IPS DF 6.9 (cell line): ENCODE data around the gene DLL4.

Source experiments
- DNase-seq: peaks from one replicate; pipeline ENCODE4 v3.0.0-alpha.2; 2013; ENCODE audit warnings: low read depth, low spot score
- H3K27ac ChIP-seq: one replicate; pipeline ENCODE4 v1.5.1; 2013; ENCODE audit warnings: low read length, control low read depth
- H3K27me3 ChIP-seq: 2 replicates; pipeline ENCODE4 v1.6.1; 2013; ENCODE audit warnings: mild to moderate bottlenecking, low read length; ENCODE audit not compliant: control insufficient read depth, insufficient read depth
- H3K36me3 ChIP-seq: 2 replicates; pipeline ENCODE4 v1.6.1; 2013; ENCODE audit warnings: low read length; ENCODE audit not compliant: control insufficient read depth, insufficient read depth
- H3K4me1 ChIP-seq: 2 replicates; pipeline ENCODE4 v1.6.1; 2013; ENCODE audit warnings: low read length; ENCODE audit not compliant: control insufficient read depth, insufficient read depth
- H3K4me3 ChIP-seq: 2 replicates; pipeline ENCODE4 v1.5.1; 2013; ENCODE audit warnings: mild to moderate bottlenecking, low read length
- H3K9me3 ChIP-seq: 2 replicates; pipeline ENCODE4 v1.6.1; 2013; ENCODE audit warnings: low read length, inconsistent platforms; ENCODE audit not compliant: control insufficient read depth, insufficient read depth
- WGBS: extraction: QIAGEN DNeasy Blood & Tissue Kit; methylation state at CpG from one replicate; pipeline ENCODE4 v1.1.7; 2013; ENCODE audit warnings: mixed read lengths, missing lambda C conversion rate; ENCODE audit not compliant: insufficient read length, insufficient coverage; 5-methylcytosine and 5-hydroxymethylcytosine counted together

The DLL4 gene

DNA sequence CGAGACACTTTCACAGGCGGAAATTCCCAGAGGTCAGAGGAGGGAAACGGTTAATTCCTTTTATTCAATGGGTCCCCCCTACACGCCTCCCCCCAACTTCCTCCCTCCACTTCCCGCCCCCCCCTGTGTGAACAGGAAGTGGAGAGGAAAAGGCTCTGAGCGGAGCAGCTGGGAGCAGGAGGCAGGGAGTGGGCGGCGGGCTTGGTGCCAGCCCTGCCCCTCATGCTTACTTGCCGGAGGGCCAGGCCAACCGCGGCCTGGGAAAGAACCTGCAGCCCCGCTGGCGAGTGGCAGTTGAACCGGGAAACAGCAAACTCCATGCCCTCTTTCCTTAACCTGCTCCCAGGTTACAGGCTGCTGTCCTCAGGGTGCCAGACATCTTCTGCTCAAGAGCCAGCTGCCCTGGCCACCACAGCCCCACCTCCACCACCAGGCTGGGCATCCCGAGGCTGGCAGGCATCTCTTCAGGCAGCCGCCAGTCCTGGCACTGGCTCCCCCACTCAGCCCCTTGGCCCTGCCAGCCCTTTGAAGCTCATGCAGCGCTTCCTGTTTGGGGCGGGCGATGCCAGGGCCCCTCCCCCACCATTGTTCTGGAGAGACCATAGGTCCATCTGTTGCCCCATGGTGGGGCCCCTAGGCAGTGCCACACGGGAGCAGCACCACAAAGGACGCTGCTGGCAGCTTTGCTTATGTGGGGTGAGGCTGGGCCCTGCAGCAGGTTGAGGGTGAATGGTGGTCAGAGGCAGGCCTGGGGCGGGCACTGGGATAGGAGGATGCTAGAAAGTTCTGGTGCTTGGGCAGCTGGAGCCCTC, 21.9 kb upstream of the DLL4 start:
- Histone ChIP-seq H3K36me3 (peaks cover 4% of the 10 kb centered on the region; the same call in 1 of the 2 replicates), H3K9me3 (no peaks in the 10 kb centered on the region), H3K4me1 (peaks cover 6% of the 10 kb centered on the region), H3K27ac (no peak overlapping the region), H3K27me3 (no peaks in the 10 kb centered on the region), H3K4me3 (peak overlapping the region; percentile 2; the same call in 1 of the 2 replicates)
- WGBS = no CpG with 5 or more reads among the region's 22 CpGs
- no peak for DNase-seq

DNA sequence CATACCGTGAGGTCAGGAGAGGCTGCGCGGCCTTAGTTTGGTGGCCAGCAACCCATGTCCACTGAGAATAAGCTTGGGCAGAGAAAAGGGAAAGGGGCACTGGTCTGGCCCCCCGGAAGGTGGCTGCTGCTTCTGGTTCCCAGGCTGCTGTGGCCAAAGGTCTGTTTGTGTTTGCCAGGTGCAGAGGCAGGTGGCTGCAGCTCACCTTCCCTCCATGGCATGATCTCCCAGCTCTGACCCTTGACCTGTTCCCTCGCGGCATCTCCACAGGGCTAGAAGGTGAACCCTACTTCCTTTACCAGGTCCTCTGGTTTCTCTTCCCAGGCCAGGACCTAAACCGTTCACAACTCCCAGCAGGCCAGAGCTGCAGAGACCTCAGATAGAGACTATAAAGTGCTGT, 21.0 kb upstream of the DLL4 start:
- 0 out of 2 replicates have a peak, but pooled peaks cover 4% of the 10 kb centered on the region for H3K36me3 ChIP-seq
- H3K9me3 ChIP-seq = no peaks in the 10 kb centered on the region
- H3K4me1 ChIP-seq = peaks cover 8% of the 10 kb centered on the region
- no peak for DNase-seq
- no peak overlapping the region for H3K27ac ChIP-seq
- no CpG with 5 or more reads among the region's 7 CpGs for WGBS
- H3K4me3 ChIP-seq = no peak overlapping the region
- H3K27me3 ChIP-seq = no peaks in the 10 kb centered on the region

- Histone ChIP-seq H3K9me3 (no peaks in the 10 kb centered on the region), H3K36me3 (no peaks in the 10 kb centered on the region), H3K27ac (no peak overlapping the region), H3K27me3 (no peaks in the 10 kb centered on the region), H3K4me1 (peaks cover 11% of the 10 kb centered on the region), H3K4me3 (no peak overlapping the region)
- WGBS = no CpG with 5 or more reads among the region's 17 CpGs
- DNase-seq = no peak
These were observed 19.2 kb upstream of the DLL4 start for GRCh38 chr15:40909662-40910630.

- H3K36me3 ChIP-seq = no peaks in the 10 kb centered on the region
- no peaks in the 10 kb centered on the region for H3K27me3 ChIP-seq
- H3K9me3 ChIP-seq = no peaks in the 10 kb centered on the region
- no peak for DNase-seq
- WGBS = no CpG with 5 or more reads among the region's 7 CpGs
- H3K4me1 ChIP-seq = peaks cover 11% of the 10 kb centered on the region
- H3K27ac ChIP-seq = no peak overlapping the region
- H3K4me3 ChIP-seq = no peak overlapping the region
These were observed 18.0 kb upstream of the DLL4 start for GRCh38 chr15:40911141-40911540.

GRCh38 chr15:40911693-40912092, 17.4 kb upstream of the DLL4 start:
- DNase-seq = no peak
- Histone ChIP-seq H3K27me3 (no peaks in the 10 kb centered on the region), H3K36me3 (no peaks in the 10 kb centered on the region), H3K4me3 (no peak overlapping the region), H3K4me1 (peaks cover 11% of the 10 kb centered on the region), H3K27ac (no peak overlapping the region), H3K9me3 (no peaks in the 10 kb centered on the region)
- WGBS = no CpG with 5 or more reads among the region's 2 CpGs

GRCh38 chr15:40912478-40912877, 16.7 kb upstream of the DLL4 start:
- peaks cover 5% of the 10 kb centered on the region for H3K4me1 ChIP-seq
- no peaks in the 10 kb centered on the region for H3K36me3 ChIP-seq
- no CpG with 5 or more reads among the region's 6 CpGs for WGBS
- H3K4me3 ChIP-seq = no peak overlapping the region
- H3K27me3 ChIP-seq = no peaks in the 10 kb centered on the region
- no peak for DNase-seq
- H3K9me3 ChIP-seq = no peaks in the 10 kb centered on the region
- H3K27ac ChIP-seq = no peak overlapping the region

GRCh38 chr15:40914013-40914412, 15.1 kb upstream of the DLL4 start:
- no peaks in the 10 kb centered on the region for H3K36me3 ChIP-seq
- no peaks in the 10 kb centered on the region for H3K27me3 ChIP-seq
- no CpG with 5 or more reads among the region's 12 CpGs for WGBS
- H3K4me3 ChIP-seq = no peak overlapping the region
- DNase-seq = no peak
- H3K27ac ChIP-seq = no peak overlapping the region
- no peaks in the 10 kb centered on the region for H3K9me3 ChIP-seq
- peaks cover 6% of the 10 kb centered on the region for H3K4me1 ChIP-seq

DNA sequence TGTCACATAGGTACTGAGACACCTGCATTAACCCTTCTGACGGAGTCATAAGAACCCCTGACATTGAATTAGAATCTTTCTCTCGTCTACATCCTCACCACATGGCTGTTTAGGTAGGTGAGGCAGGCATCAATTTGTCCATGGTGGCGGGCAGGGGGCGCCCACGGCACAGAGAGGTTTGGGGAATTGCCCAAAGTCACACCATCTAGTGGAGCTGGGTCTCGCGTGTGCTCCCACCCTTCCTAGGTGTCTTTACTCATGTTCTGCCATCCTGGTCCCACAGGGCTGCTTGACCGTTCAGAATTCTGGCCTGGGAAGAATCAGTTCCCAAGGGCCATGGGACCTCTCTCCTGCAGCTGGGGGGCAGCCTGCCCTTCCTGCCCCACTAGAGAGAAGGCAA, 14.7 kb upstream of the DLL4 start:
- no CpG with 5 or more reads among the region's 8 CpGs for WGBS
- Histone ChIP-seq H3K4me1 (peaks cover 6% of the 10 kb centered on the region), H3K36me3 (no peaks in the 10 kb centered on the region), H3K9me3 (no peaks in the 10 kb centered on the region), H3K27me3 (no peaks in the 10 kb centered on the region), H3K27ac (no peak overlapping the region), H3K4me3 (no peak overlapping the region)
- no peak for DNase-seq

DNA sequence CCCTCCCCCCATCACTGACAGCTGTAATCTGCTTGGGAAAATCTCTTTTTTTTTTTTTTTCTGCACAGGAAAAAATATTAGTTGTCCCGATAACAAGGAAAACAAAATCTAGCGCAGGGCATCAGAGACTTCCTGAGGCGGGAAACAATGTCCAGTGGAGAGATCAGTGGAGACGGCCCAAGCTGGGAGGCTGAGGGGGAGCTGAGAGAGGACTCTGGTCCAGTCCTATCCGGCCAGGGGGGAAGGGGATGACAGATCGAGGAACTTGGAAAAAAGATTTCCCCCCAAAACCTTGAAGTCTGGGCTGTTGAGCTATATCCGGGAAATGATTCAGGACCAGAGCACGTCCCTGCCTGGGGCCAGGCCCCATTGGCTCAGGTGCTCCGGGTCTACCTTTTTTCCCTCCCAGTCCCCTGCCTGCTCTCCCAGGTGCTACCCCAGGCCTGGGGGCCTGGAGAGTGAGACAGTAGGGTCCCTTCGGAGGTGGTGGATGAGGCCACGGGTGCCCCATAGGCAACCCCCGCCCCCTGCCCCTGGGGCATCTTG, 14.0 kb upstream of the DLL4 start:
- Histone ChIP-seq H3K27ac (no peak overlapping the region), H3K36me3 (no peaks in the 10 kb centered on the region), H3K27me3 (no peaks in the 10 kb centered on the region; the same call in 1 of the 2 replicates), H3K9me3 (no peaks in the 10 kb centered on the region), H3K4me3 (no peak overlapping the region), H3K4me1 (peaks cover 6% of the 10 kb centered on the region)
- no peak for DNase-seq
- WGBS = no CpG with 5 or more reads among the region's 12 CpGs

DNA sequence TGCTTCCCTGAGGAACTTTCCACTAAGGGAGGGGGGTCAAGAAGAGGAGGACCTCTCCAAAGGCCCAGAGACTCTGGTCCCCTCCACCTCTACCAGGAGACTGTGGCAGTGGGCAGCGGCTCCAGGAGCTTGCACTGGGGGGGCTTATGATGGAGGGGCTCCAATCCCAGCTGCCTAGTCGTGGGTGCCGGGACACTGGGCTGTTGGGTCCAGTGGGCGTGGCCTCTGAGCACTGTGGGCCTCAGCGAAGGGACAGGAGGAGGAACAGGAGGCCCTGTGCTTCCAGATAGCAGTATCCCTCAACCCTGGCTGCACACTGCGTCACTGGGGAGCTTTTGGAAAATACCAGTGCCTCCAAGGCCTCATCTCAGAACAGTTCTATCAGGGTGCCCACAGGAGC, 13.5 kb upstream of the DLL4 start:
- no peak for DNase-seq
- no CpG with 5 or more reads among the region's 6 CpGs for WGBS
- H3K4me3 ChIP-seq = no peak overlapping the region
- H3K27ac ChIP-seq = no peak overlapping the region
- no peaks in the 10 kb centered on the region for H3K36me3 ChIP-seq
- H3K9me3 ChIP-seq = no peaks in the 10 kb centered on the region
- H3K4me1 ChIP-seq = peaks cover 6% of the 10 kb centered on the region
- no peaks in the 10 kb centered on the region; the same call in 1 of the 2 replicates for H3K27me3 ChIP-seq
